ENCODE data around the gene DHH.

DNA sequence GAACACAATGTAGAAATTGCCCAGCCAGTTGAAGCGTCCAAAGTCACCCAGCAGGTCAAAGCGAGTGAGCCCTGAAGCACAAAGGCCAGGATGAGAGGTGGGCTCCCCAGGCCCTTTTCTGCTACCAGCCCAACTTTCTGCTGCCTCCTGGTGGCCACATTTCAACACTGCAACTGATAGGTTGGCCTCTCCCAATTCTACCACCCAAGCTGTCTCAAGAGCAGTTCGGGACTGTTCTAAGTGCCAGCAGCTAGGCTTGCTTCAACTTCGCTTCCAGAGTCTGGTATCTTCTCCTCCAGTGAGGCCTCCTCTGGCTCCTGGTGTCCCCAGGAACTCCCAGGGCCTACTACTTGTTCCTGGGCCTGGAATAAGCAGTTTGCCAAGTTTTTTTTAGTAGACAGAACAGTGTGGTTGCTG is 3.4 kb upstream of the DHH start:
- no peak for TF ChIP-seq CBX8 (IDR thresholded peaks at IDR 0.05)
- TF ChIP-seq CTCF (IDR thresholded peaks at IDR 0.05) = peak; percentile 69
- TF ChIP-seq, protein P1, sequence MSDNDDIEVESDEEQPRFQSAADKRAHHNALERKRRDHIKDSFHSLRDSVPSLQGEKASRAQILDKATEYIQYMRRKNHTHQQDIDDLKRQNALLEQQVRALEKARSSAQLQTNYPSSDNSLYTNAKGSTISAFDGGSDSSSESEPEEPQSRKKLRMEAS (IDR thresholded peaks at IDR 0.05) = no peak
- TF ChIP-seq MAZ (IDR thresholded peaks at IDR 0.05; ENCODE audit: borderline replicate concordance, low read depth, low read length) = no peak
- TF ChIP-seq REST (IDR thresholded peaks at IDR 0.05) = no peak
- no peak for TF ChIP-seq POLR2AphosphoS2 (conservative IDR thresholded peaks at IDR 0.05; ENCODE audit: low read length)
